Keratinocyte (primary cell): ENCODE data around the gene ELP5. TPM values are rescaled to one million over a fixed set of nuclear protein-coding genes. Genes with fewer than 3 reads are reported as not detected.

ENCODE experiments used
- DNase-seq: peaks from one replicate; pipeline ENCODE4 v3.0.0-alpha.2; 2011; ENCODE audit warnings: low read depth, missing footprints, low spot score
- FAIRE-seq: peaks from 2 replicates; lab custom pipeline; 2011; peaks lifted over from hg19 to GRCh38; lab: Jason Lieb, UNC
- H2AFZ ChIP-seq: 2 replicates; pipeline ENCODE4 v1.6.0; 2012; ENCODE audit warnings: low read length, control low read depth, inconsistent platforms; ENCODE audit not compliant: control insufficient read depth
- H3K27ac ChIP-seq: 2 replicates; pipeline ENCODE4 v1.5.1; 2011; ENCODE audit warnings: low read length; ENCODE audit not compliant: control insufficient read depth, insufficient read depth
- H3K27me3 ChIP-seq: 3 replicates; pipeline ENCODE4 v1.6.0; 2011; ENCODE audit warnings: low read length; ENCODE audit not compliant: control insufficient read depth, insufficient read depth; ENCODE audit errors: extremely low read depth
- H3K36me3 ChIP-seq, 2 experiments: 2 replicates in 1 of 2; 3 replicates in 1 of 2; pipeline ENCODE4 v1.5.1; 2011; ENCODE audit warnings: low read length in 2 of 2, mild to moderate bottlenecking in 1 of 2; ENCODE audit not compliant: control insufficient read depth in 2 of 2, insufficient read depth in 2 of 2; ENCODE audit errors: extremely low read depth in 1 of 2
- H3K4me1 ChIP-seq: 3 replicates; pipeline ENCODE4 v1.5.1; 2011; ENCODE audit warnings: low read length; ENCODE audit not compliant: control insufficient read depth, insufficient read depth; ENCODE audit errors: extremely low read depth
- H3K4me2 ChIP-seq: 3 replicates; pipeline ENCODE4 v1.6.0; 2011; ENCODE audit warnings: low read depth, low read length; ENCODE audit not compliant: control insufficient read depth, insufficient read depth; ENCODE audit errors: extremely low read depth
- H3K4me3 ChIP-seq, 3 experiments: fragments of 200-600 bp in 1 of 3; sonication (generic) in 1 of 3; 2 replicates in 2 of 3; 3 replicates in 1 of 3; pipeline ENCODE4 v1.5.1; 2011 to 2016; ENCODE audit warnings: low read length in 3 of 3, mild to moderate bottlenecking in 3 of 3, control low read depth in 2 of 3, inconsistent platforms in 1 of 3, low read depth in 1 of 3, mixed read lengths in 1 of 3, mixed run types in 1 of 3, moderate library complexity in 1 of 3; ENCODE audit not compliant: control insufficient read depth in 2 of 3, insufficient read depth in 2 of 3; ENCODE audit errors: extremely low read depth in 1 of 3
- H3K79me2 ChIP-seq: 2 replicates; pipeline ENCODE4 v1.6.0; 2012; ENCODE audit warnings: low read length; ENCODE audit not compliant: control insufficient read depth, insufficient read depth
- H3K9ac ChIP-seq: 3 replicates; pipeline ENCODE4 v1.6.0; 2011; ENCODE audit warnings: low read length; ENCODE audit not compliant: control insufficient read depth, insufficient read depth; ENCODE audit errors: extremely low read depth
- H3K9me1 ChIP-seq: 3 replicates; pipeline ENCODE4 v1.6.0; 2011; ENCODE audit warnings: low read length; ENCODE audit not compliant: control insufficient read depth, insufficient read depth; ENCODE audit errors: extremely low read depth
- H3K9me3 ChIP-seq: 2 replicates; pipeline ENCODE4 v1.5.1; 2012; ENCODE audit warnings: low read depth, low read length; ENCODE audit not compliant: control insufficient read depth
- H4K20me1 ChIP-seq: 3 replicates; pipeline ENCODE4 v1.6.0; 2011; ENCODE audit warnings: low read length; ENCODE audit not compliant: control insufficient read depth, insufficient read depth; ENCODE audit errors: extremely low read depth
- CTCF ChIP-seq, 3 experiments: IDR thresholded peaks in 1 of 3; conservative IDR thresholded peaks in 1 of 3; optimal IDR thresholded peaks in 1 of 3; 2 replicates in 2 of 3; 3 replicates in 1 of 3; pipeline versions ENCODE3 to v1.5.1; 2011; ENCODE audit warnings: low read length in 3 of 3, mild to moderate bottlenecking in 3 of 3, moderate library complexity in 2 of 3, control low read depth in 1 of 3, inconsistent platforms in 1 of 3; ENCODE audit not compliant: insufficient read depth in 2 of 3; ENCODE audit errors: extremely low read depth in 1 of 3
- EZH2 ChIP-seq: IDR thresholded peaks from one replicate; pipeline ENCODE4 v1.6.1; 2012; ENCODE audit warnings: inconsistent platforms, mild to moderate bottlenecking, low read length, moderate library complexity
- dilution Hi-C: fragments of 300-500 bp; cut with MboI; formaldehyde crosslinking; loops from one replicate; pipeline ENCODE4 v1.7.0; 2020; ENCODE audit warnings: low sequenced_read_pairs; ENCODE audit not compliant: extremely low pct_ligation_motif_present
- polyA plus RNA-seq, 5 experiments: library from polyadenylated mRNA; depleted of rRNA in 3 of 5; stranded (reverse) in 3 of 5; stranded (forward) in 1 of 5; unstranded in 1 of 5; fragments of >200 nt; gene quantifications; 1 replicate in 1 of 5; 2 replicates in 3 of 5; 3 replicates in 1 of 5; pipeline versions ENCODE4 v1.2.1 to v1.2.3, GENCODE V29; 2011 to 2012; ENCODE audit warnings: missing spikeins in 2 of 5, low read depth in 1 of 5, low replicate concordance in 1 of 5

The ELP5 gene
- polyA plus RNA-seq, 1 donor (not counting 4 experiments of a cell fraction or from before 2014, with no cell fraction given): 19.4 TPM

DNA sequence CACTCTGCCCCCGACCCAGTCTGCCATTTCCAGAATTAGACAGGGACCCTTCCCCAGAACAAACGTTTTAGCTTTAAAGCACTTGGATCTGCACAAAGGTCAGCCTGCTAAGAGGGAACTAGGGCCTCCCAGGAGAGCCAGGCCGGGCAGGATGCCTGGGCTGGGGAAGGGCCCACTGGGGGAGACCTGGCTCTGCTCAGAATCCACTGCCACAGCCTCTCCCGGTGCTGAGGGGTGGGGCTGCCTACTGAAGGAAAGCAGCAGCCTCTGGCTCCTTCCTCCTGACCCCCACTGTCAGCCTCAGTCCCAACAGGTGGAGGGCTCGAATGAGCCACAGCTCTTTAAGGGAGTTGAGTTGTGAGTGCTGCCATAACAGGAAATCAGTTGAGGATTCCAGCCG is 40.7 kb downstream of the ELP5 start:
- peak overlapping the region; percentile 29 for H3K4me2 ChIP-seq

GRCh38 chr17:7293159-7293558 is 41.1 kb downstream of the ELP5 start:
- H3K79me2 ChIP-seq: no peaks in the 10 kb centered on the region
- H3K9me1 ChIP-seq: no peaks in the 10 kb centered on the region
- H2AFZ ChIP-seq: no peak overlapping the region
- H3K4me1 ChIP-seq: peaks cover 23% of the 10 kb centered on the region
- no peak for DNase-seq
- H3K9me3 ChIP-seq: no peaks in the 10 kb centered on the region
- H3K27ac ChIP-seq: no peak overlapping the region
- H3K4me2 ChIP-seq: peak overlapping the region; percentile 29
- peaks cover 37% of the 10 kb centered on the region for H3K27me3 ChIP-seq
- TF ChIP-seq CTCF (optimal IDR thresholded peaks at IDR 0.05 in 1 of 3, IDR thresholded peaks at IDR 0.05 in 1 of 3, conservative IDR thresholded peaks at IDR 0.05 in 1 of 3; ENCODE audit: extremely low read depth in 1 of 3, insufficient read depth in 2 of 3, low read length in 3 of 3): no peak
- peak; percentile 19 for TF ChIP-seq EZH2
- peaks cover 2% of the 10 kb centered on the region for H4K20me1 ChIP-seq
- dilution Hi-C loops: no loop called here
- peak; percentile 23 for FAIRE-seq
- H3K36me3 ChIP-seq: no peaks in the 10 kb centered on the region
- no peak overlapping the region for H3K4me3 ChIP-seq
- no peak overlapping the region for H3K9ac ChIP-seq

More for the DNA sequence above, 40.7 kb downstream of the ELP5 start:
- Histone ChIP-seq H2AFZ (no peak overlapping the region), H4K20me1 (peaks cover 2% of the 10 kb centered on the region), H3K79me2 (no peaks in the 10 kb centered on the region), H3K4me3 (no peak overlapping the region), H3K9ac (no peak overlapping the region), H3K4me1 (peaks cover 23% of the 10 kb centered on the region), H3K27ac (no peak overlapping the region), H3K36me3 (no peaks in the 10 kb centered on the region), H3K9me1 (no peaks in the 10 kb centered on the region), H3K27me3 (peaks cover 42% of the 10 kb centered on the region), H3K9me3 (no peaks in the 10 kb centered on the region)
- dilution Hi-C loops: no loop called here
- FAIRE-seq: no peak
- no peak for TF ChIP-seq EZH2
- TF ChIP-seq CTCF (optimal IDR thresholded peaks at IDR 0.05 in 1 of 3, IDR thresholded peaks at IDR 0.05 in 1 of 3, conservative IDR thresholded peaks at IDR 0.05 in 1 of 3; ENCODE audit: extremely low read depth in 1 of 3, insufficient read depth in 2 of 3, low read length in 3 of 3): no peak
- no peak for DNase-seq
